WERI-Rb-1 (cell line): ENCODE results near the gene DYNC1H1.

Experiments used
- DNase-seq: peaks from one replicate; pipeline ENCODE4 v3.0.0-alpha.2; 2020
- H3K27ac ChIP-seq: fragments of 250-450 bp; sonication (Bioruptor Pico); 2 replicates; pipeline ENCODE4 v1.5.1; 2020; ENCODE audit warnings: mild to moderate bottlenecking, moderate library complexity
- H3K27me3 ChIP-seq: fragments of 250-450 bp; sonication (Bioruptor Pico); 2 replicates; pipeline ENCODE4 v1.5.1; 2021; ENCODE audit warnings: mild to moderate bottlenecking, low read depth, moderate library complexity; ENCODE audit not compliant: insufficient read depth, severe bottlenecking
- H3K36me3 ChIP-seq: fragments of 250-450 bp; sonication (Bioruptor Pico); 2 replicates; pipeline ENCODE4 v1.5.1; 2020; ENCODE audit warnings: mild to moderate bottlenecking, moderate library complexity
- H3K4me3 ChIP-seq: 2 replicates; pipeline ENCODE4 v1.5.1; 2011; ENCODE audit warnings: low read depth, mild to moderate bottlenecking, control low read depth, low read length
- H3K9me3 ChIP-seq: fragments of 250-450 bp; sonication (Bioruptor Pico); 2 replicates; pipeline ENCODE4 v1.5.1; 2021; ENCODE audit warnings: mild to moderate bottlenecking, moderate library complexity; ENCODE audit not compliant: severe bottlenecking
- CTCF ChIP-seq: IDR thresholded peaks from 2 replicates; pipeline ENCODE4 v1.5.1; 2011; ENCODE audit warnings: low read depth, mild to moderate bottlenecking, control low read depth, inconsistent platforms, low read length

Gene DYNC1H1

GRCh38 chr14:101957406-101958234 is 6.8 kb upstream of the DYNC1H1 start:
- no peak for TF ChIP-seq CTCF
- no peak for DNase-seq

GRCh38 chr14:101958418-101959180 is 5.8 kb upstream of the DYNC1H1 start:
- no peaks in the 10 kb centered on the region for H3K27me3 ChIP-seq
- H3K9me3 ChIP-seq = no peaks in the 10 kb centered on the region
- no peak overlapping the region for H3K27ac ChIP-seq
- no peak for TF ChIP-seq CTCF
- no peak overlapping the region for H3K4me3 ChIP-seq
- no peak for DNase-seq
- no peaks in the 10 kb centered on the region for H3K36me3 ChIP-seq

More at GRCh38 chr14:101957406-101958234, 6.8 kb upstream of the DYNC1H1 start:
- H3K4me3 ChIP-seq = no peak overlapping the region
- H3K36me3 ChIP-seq = no peaks in the 10 kb centered on the region
- no peaks in the 10 kb centered on the region for H3K9me3 ChIP-seq
- no peak overlapping the region for H3K27ac ChIP-seq
- no peaks in the 10 kb centered on the region for H3K27me3 ChIP-seq

DNA sequence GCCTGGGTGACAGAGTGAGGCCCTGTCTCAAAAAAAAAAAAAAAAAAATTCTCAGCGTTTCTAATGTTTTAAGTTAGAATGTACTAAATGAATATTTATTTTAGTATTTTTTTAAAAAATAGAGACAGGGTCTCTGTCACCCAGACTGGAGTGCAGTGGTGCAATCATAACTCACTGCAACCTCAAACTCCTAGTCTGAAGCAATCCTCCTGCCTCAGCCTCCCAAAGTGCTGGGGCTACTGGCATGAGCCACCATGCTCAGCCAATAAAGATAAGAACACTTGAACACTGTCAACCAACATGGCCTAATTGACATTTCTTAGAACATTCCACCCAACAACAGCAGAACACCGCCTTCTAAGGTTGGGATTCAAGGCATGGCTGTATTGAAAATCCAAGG is 5.1 kb upstream of the DYNC1H1 start:
- no peak for TF ChIP-seq CTCF
- H3K4me3 ChIP-seq = no peak overlapping the region

GRCh38 chr14:101960225-101960624 is 4.1 kb upstream of the DYNC1H1 start:
- DNase-seq = no peak
- H3K9me3 ChIP-seq = no peaks in the 10 kb centered on the region
- TF ChIP-seq CTCF = peak; percentile 57
- no peak overlapping the region for H3K4me3 ChIP-seq
- no peaks in the 10 kb centered on the region for H3K27me3 ChIP-seq
- peaks cover 4% of the 10 kb centered on the region for H3K36me3 ChIP-seq
- H3K27ac ChIP-seq = no peak overlapping the region

More for the DNA sequence above, 5.1 kb upstream of the DYNC1H1 start:
- H3K36me3 ChIP-seq = no peaks in the 10 kb centered on the region
- no peaks in the 10 kb centered on the region for H3K27me3 ChIP-seq
- DNase-seq = no peak
- no peaks in the 10 kb centered on the region for H3K9me3 ChIP-seq
- no peak overlapping the region for H3K27ac ChIP-seq

- Histone ChIP-seq H3K27ac (no peak overlapping the region), H3K36me3 (peaks cover 4% of the 10 kb centered on the region), H3K4me3 (no peak overlapping the region), H3K27me3 (no peaks in the 10 kb centered on the region), H3K9me3 (no peaks in the 10 kb centered on the region)
- peak; percentile 99 for TF ChIP-seq CTCF
- peak; percentile 80 for DNase-seq
These were observed 3.2 kb upstream of the DYNC1H1 start for GRCh38 chr14:101961011-101961721.
